HG02981 (cell line): ENCODE measurements around the gene PRKD2.

Source experiments
- ATAC-seq: cut with Tn5 transposase; IDR thresholded peaks from one replicate; pipeline ENCODE4 v1.9.1; 2021; ENCODE audit warnings: mild to moderate bottlenecking, moderate library complexity; ENCODE audit not compliant: unreplicated experiment

The PRKD2 gene

DNA sequence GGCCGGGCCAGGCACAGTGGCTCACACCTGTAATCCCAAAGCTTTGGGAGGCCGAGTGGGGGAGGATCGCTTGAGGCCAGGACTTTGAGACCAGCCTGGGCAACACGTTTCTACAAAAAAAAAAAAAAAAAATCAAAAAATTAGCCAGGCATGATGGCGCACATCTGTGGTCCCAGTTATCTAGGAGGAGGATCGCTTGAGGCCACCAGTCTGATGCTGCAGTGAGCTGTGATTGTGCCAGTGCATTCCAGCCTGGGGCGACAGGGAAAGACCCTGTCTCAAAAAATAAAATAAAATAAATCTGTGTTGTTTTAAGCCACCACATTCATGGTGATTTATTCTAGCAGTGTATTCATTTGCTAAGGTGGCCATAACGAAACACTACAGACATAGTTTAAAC, 51.8 kb downstream of the PRKD2 start:
- ATAC-seq = no peak

DNA sequence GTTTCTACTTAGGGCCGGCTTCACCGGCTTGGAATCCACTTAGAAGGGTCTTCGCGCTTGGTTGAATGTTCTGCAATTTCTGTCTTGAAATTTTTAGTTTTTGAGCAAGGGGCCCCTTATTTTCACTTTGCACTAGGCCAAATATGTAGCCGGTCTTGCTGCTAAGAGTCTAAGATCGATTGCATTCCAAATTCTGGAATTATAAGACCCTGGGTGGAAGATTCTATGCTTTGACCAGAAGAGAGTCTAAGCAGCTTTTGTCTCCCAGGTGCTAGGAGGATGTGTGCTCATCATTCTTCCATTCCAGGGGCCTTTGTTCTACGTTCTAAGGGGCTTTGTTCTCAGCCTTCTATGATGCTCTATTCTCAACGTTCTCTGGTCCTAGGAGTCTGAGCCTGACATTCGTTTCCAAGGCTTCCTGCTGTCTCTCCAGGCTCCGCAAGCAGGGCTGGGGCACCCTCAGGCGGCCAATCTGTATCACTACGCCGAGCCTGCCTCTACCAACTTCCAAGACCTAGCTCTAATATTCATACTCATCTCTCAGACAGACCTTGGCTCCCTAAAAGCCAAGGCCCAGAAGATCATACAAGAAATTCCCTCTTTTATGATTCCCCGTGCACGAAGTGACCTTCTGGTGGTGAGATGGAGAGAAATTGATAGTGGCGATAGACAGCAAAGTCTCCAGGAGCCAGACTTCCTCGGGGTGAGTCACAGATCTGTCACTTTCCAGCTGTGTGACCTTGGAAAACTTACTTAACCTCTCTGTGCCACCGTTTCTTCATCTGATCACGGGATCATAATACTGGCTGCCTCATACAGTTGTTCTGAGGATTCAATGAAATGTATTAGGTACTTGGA, 55.0 kb downstream of the PRKD2 start:
- ATAC-seq = no peak

DNA sequence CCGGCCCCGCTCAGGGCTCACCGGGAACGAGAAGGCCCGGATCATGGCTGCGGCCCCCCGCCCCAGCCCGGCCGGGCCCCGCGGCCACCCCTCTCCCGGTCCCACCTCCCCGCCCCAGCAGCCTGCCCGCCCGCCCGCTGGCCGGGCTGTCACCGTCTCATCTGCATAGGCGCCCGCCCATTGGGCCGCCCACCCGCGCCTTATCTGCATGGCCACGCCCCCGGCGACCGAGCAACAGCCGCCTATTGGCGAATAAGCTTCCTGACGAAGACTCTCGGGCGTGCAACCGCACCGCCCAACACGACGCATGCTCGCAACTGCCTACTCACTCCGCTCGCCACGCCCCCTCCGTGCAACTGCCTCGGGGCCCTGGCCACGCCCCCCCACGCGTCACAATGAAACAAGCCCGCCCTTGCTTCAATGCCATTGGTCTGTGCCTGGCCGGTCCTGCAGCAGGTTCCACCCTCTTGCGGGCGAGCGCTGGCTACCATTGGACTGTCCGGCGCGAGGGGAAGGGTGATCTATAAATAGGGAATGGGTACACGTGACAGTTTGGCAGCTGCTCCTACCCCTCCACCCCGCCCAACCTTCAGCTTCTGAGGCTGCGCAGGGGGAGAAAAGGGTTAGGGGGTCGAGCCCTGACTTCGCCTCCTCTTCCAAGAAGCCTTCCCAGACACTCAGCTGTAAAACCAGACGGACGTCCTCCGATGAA, 55.7 kb downstream of the PRKD2 start, which contains the start of gene DACT3:
DACT3 (minus strand) TSS at position 163 of the 712 bp plus-strand sequence; CDS start at position 45, 118 bp downstream.
- ATAC-seq = peak; percentile 87

DNA sequence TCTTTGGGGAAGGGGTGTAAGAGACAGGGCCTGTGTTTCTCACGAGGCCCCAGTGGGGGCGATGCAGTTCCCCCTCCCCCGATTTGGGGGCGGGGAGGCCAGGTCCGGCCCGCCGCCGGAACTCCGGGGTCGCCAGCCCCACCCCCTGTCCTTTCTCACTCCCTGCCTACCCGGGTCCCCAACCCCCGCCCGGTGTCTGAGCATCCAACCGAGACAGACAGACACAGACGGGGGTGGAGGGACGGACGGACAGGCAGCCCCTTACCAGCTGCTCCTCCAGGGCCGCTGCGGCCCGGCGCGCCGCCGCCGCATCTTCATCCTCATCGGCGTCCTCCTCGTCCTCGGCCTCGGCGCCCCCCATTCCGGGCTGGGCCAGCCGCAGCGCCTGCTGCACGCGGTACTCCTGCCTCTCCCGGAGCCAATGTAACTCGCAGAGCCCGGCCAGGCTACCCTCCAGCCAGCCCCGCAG, 56.3 kb downstream of the PRKD2 start:
- peak; percentile 1 for ATAC-seq

DNA sequence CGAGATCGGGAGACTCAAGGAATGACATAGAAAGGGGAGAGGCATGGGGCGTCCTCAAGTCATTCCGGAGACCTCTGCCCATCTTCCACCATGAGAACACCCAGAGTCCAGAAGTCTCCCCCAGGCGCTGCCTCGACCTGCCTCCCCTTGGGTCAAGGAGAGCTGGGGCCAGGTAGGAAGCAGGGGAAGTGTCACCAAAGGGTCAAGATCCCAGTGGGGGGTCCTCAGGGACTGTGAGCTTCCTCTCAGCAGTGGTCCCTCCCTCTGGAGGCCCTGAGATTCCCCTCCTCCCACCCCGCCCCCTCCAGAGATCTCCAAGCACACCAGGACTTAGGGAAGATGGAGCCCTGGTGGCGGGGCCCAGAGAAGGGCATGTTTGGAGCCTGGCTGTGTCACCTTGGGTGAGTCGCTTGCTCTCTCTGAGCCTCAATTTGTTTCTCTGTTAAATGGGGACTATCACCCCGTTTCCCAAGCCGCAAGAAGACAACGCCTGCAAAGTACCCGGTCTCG, 56.9 kb downstream of the PRKD2 start:
- ATAC-seq = no peak

DNA sequence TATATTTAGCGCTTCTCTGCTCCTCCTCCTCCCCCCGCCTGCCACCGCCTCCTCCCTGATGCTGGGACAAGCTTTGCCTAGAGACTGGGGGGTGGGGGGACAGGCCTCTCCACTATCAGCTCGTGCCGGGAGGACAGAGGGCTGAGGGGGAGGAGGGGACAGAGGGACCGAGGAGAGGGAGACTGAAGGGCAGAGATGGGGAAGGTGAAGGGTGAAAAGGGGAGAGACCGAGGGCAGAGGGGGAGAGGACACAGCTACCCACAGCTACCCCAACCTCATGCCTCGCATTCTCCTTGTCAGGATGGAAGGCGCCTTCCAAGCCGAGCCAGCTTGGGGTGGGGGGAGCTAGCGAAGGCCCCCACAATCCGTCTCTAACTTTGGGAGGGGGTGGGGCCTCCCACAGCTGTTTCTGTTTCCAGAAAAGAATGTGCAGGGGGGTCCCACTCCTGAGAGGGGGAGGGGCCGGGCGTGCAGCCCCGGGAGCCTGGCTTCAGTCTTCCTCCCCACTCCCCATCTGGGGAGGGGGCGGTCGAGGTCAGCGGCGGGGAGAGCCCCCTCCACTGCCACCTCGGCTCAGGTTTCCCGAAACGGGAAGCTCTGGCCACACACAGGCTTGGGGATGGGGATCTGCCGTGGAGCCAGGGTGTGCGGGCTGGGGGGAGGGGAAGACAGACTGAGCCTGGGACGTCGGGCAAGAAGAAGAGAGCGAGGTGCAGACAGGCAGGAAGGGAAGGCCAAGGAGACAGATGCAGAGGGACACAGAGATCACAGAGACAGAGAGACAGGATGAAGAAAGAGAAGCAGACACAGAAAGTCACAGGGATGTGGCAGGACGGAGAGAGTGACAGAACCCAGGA, 57.5 kb downstream of the PRKD2 start:
- no peak for ATAC-seq

DNA sequence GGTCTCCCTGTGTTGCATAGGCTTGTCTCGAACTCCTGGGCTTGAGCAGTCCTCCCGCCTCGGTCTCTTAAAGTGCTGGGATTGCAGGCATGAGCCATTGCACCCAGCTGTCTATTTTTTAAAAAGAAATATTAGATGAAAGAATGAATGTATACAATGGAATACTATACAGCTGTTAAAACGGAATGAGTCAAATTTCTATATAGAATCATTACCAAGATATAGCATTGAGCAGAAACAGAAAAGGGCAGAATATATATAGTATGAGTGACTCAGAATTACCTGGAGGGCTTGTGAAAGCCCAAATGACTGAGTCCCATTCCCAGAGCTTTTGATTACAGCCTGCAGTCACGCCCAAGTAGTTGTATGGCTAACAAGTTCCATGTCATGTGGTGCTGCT, 60.4 kb downstream of the PRKD2 start:
- no peak for ATAC-seq

DNA sequence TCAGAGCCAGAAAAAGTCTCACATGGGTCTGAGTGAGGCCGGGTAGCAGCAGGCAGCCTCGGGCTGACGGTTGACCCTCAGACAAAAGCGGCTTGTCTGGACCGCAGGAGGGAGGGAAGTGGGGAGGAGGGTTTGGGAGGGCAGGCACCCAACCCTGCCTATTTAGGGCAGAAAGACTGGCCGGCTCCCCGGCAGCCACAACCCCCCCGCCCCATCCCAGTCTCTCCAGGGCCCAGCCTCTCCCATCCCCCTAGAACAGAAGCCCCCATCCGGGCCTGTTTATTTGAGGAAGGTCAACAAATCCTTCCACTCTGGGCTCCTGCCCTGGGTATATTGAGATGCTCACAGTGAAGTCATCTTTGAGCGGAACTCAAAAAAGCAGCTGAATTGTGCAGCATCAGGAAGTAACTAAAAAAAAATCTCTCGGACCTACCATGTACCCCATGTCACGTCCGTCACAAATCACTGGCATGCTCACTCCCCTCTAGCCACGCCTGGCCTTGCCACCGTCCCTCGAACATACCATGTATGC, 62.2 kb downstream of the PRKD2 start:
- ATAC-seq = no peak

DNA sequence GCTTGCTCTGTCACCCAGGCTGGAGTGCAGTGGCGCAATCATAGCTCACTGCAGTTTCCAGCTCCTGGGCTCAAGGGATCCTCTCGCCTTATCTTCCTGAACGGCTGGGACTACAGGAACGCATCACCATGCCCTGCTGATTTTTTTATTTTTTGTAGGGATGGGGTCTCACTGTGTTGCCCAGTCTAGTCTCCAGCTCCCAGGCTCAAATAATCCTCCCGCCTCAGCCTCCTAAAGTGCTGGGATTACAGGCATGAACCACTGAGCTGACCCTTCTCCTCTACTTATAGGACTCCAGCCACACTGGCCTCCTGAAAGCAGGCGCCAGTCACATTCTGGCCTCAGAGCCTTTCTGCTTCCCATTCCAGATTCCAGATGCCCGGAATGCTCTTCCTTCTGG, 66.5 kb downstream of the PRKD2 start:
- ATAC-seq = no peak

DNA sequence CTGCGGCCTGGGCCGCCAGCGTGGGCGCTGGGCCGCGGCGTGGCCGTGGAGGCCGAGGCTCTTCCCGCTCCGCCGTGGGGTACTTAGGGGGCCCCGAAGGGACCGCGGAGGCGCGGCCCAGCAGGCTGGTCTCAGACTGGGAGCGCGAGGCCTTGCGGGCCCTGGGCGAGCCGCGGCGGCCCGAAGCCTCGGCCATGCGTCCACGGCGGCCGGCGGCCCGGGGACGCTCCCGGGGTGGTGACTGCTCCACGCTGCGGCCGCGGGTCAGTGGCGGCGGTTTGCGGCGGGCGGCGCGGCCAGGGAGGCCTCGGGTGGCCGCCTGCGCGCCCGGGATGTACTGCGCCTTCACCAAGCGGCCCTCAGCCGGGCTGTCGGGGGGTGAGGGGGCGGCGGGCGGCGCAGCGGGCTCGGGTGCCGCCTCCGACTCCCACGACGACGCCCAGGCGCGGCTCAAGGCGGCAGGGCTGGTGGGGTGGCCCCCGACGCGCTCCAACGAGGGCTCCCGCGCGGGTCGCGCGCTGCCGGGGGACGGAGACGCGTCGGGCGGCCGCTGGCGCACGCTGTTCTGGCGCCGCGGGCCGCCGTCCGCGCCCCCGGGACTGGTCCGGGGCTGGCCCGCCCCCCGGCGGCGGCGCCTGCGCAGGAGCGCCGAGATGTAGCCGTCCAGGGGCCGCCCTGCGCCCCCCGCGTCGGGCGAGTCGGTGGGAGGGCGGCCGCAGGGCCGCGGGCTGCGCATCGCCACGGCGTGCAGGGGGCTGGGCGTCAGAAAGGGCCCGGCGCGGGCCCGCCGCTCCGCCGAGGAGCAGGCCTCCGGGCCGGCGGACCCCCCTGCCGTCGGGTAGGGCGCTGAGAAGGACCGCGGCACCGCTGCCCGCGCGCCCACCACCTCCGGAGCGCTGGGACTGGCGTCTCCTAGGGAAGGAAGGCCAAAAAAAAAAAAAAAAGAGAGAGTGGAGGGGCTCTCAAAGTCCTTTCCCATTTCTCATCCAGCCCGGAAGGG, 67.7 kb downstream of the PRKD2 start:
- no peak for ATAC-seq

DNA sequence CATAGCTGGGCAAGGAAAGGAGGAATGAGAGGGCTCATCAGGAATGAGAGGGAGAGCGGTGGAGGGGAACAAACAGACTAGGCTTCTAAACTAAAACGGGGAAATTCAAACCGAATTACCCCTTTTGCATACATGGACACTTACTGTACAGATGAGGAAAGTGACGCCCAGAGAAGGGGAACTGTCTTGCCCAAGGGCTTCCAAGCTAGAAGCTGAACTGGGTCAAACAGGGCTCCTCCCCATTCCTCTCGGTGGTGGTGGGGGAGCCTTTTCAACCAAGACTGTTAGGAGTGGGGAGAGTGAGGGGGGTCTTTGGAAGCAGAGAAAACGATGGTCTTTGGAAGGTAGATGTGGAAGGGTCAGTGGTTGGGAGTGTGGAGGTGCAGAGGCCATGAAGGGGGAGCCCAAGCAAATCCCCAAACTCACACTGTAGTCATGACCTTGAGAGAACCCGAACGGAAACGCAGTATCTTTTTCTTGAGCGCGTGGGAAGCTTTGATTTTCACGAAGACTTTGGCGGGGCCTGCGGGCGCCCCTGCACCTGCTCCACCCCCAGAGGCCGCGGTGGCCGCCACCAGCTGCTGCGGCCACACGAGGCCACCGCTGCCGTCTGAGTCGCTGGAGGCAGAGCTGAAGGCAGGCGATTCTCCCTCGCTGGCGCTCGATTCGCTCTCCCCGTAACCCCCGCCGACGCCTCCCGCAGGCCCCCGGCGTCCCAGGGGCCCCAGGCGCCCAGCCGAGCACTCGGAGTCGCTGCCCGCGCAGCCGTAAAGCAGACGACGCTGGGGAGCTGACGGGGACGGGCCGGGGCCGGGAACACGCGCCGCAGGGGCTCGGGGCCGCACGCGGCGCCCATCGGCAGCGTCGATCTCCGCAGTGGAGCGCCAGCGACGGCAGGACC, 68.6 kb downstream of the PRKD2 start:
- no peak for ATAC-seq

DNA sequence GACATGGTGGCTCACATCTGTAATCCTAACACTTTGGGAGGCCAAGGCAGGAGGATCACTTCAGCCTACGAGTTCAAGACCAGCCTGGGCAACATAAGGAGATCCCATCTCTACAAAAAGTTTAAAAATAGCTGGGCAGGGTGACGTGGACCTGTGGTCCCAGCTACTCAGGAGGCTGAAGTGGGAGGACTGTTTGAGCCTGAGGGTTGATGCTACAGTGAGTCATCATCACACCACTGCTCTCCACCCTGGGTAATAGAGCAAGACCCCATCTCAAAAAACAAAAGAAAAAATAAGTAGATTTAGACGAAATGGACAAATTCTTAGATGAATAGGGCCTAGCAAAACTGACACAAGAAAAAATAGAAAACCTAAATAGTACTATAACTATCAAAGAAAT, 70.5 kb downstream of the PRKD2 start:
- ATAC-seq = no peak

DNA sequence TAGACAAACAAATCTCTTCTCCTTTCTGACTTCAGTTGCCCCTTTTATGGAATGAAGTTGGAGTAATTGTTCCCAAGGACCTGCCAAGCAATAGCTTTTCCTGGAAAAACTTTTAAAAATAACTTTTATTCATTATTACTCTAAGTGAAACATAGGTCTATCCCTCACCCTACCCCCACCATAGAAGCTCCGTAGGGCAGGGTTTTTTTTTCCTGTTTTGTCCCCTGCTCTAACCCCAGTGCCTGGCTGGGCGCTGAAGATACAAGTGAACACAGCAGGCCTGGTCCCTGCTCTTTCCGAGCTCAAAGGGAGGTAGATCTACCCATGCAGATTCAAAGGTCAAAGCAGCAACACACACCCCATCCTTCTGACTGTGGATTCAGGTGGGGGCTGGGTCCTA, 72.2 kb downstream of the PRKD2 start:
- ATAC-seq = no peak

DNA sequence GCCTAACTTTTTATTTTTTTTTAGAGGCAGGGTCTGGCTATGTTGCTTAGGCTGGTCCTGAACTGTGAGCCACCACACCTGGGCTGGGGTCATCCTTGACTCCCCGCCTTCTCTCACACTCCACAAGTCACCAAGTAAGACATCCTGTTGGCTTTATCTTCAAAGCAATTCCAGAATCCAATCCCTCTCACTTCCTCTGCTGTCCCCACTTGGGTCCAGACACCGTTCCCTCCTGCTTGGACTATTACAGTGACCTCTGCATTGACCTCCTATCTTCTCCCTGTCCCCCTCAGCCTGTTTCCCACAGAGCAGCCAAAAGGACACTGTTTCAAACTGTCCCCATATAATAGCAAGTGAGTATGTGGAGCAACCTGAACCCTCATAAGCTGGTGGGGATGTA, 76.3 kb downstream of the PRKD2 start:
- no peak for ATAC-seq

DNA sequence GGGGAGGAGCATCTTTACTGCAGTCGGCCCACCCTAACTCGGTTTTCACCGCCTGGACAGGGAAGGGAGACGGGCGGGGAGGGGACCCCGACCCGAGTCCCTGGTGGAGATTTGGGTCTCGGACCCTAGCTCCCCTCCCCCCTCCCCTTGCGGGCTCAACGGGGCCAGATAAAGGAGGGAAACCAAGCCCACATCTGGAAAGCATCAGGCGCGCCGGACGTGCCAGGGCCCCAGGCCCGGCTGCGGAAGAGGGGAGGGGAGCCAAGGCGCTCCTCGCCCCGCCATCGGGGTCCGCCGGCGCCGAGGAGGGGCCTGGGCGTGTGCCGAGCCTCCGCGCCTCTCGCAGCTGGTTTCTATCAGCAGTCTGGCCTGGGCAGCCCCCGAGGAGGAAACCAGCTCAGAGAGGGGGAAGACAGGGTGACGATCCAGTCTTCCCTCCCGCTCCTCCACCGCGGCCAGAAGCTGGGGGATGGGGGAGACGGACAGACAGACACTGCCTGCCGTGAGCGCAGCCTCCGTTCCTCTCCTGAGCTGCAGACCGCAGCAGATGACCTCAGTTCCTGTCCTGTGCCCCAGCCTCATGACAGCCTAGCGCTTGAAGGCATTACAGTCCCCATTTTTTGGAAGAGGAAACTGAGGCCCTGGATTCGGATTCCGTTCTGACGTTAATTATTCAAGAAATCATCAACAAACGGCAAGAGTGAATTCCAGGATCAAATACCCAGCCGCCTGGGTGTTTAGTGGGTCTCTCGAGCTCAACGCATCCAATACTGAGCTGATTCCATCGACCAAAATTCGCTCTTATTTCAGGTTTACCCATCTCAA, 77.3 kb downstream of the PRKD2 start:
- ATAC-seq = no peak

DNA sequence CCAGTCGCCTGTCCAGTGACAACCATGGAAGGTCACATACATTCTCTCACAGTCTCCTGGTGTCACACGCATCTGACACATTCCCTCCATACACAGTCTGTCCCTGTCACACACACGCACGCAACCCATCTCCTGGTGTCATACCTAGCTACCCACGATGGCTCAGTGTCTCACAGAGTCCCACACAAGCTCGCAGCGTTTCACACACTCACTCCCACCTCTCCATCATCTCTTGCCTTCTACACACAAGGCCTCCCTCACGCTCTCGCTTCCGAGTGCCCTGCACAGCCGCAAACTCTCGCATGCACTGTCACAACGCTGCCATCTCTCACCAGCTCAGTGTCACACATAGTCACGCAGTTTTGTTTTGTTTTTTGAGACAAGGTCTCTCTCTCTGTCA, 79.7 kb downstream of the PRKD2 start:
- no peak for ATAC-seq

DNA sequence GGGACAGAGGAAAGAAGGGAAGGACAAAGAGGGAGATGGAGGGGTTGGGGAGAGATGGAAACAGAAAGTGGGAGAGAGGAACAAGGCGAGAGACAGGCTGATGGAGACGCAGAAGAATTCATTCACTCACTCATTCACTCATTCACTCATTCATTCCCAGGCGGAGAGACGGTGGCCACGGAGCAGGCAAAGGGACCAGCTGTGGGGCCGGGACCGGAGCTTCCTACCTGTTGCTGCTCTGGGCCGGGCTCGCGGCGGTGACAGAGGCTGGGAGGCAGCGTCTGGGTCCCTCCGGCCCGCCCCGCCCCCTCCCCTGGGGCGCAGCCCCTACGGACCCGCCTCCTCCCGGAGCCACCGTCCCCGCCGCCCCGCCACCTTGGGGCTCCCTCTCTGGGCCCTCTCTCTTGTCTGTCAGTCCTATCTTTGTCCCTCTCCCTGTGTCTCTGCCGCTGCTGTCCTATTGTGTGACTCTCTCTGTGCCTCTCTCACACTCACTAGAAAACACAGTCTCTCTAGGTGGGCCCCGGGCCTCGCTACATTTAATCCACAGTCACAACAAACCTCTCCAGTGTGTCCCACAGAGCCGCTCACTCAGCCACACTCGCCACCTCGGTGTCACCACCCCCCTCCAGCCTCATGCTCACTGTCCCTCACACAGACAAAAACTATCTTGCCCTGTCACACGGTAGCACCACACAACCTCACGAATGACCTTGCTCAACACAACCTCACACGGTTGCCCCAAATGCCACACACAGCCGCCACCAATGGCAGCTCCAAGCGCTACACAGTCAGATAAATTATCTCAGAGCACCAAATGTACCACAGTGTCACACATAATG, 80.8 kb downstream of the PRKD2 start, which contains the start of gene GNG8:
GNG8 (minus strand) TSS at position 283 of the 842 bp plus-strand sequence. CDS start 1,520 bp downstream, outside the sequence.
- ATAC-seq = no peak
